Ishikawa (cell line): ENCODE results near the gene CMTR1.

ENCODE experiments used
- CEBPB ChIP-seq: IDR thresholded peaks from 2 replicates; pipeline ENCODE4 v1.6.1; 2012
- CREB1 ChIP-seq: IDR thresholded peaks from 2 replicates; pipeline ENCODE4 v1.6.1; 2012; ENCODE audit warnings: low read depth
- EGR1 ChIP-seq: IDR thresholded peaks from 2 replicates; pipeline ENCODE4 v1.6.1; 2012
- EP300 ChIP-seq: IDR thresholded peaks from 2 replicates; pipeline ENCODE4 v1.6.1; 2012; ENCODE audit warnings: borderline replicate concordance
- FOXM1 ChIP-seq: IDR thresholded peaks from 2 replicates; pipeline ENCODE4 v1.6.1; 2012; ENCODE audit warnings: low read depth, borderline replicate concordance
- MAX ChIP-seq: IDR thresholded peaks from 2 replicates; pipeline ENCODE4 v1.6.1; 2012
- NFIC ChIP-seq: IDR thresholded peaks from 2 replicates; pipeline ENCODE4 v1.6.1; 2012
- RAD21 ChIP-seq: IDR thresholded peaks from 2 replicates; pipeline ENCODE4 v1.6.1; 2012; ENCODE audit warnings: low read depth
- TAF1 ChIP-seq: IDR thresholded peaks from 2 replicates; pipeline ENCODE4 v1.6.1; 2012; ENCODE audit warnings: low read depth, mild to moderate bottlenecking
- TCF12 ChIP-seq: IDR thresholded peaks from 2 replicates; pipeline ENCODE4 v1.6.1; 2012; ENCODE audit warnings: low read depth
- TEAD4 ChIP-seq: IDR thresholded peaks from 2 replicates; pipeline ENCODE4 v1.6.1; 2012
- YY1 ChIP-seq: IDR thresholded peaks from 2 replicates; pipeline ENCODE4 v1.6.1; 2012; ENCODE audit warnings: low read depth
- ZBTB7A ChIP-seq: IDR thresholded peaks from 2 replicates; pipeline ENCODE4 v1.6.1; 2012; ENCODE audit warnings: low read depth
- TF ChIP-seq, protein P1 (sequence below): IDR thresholded peaks from 2 replicates; pipeline ENCODE4 v1.6.1; 2012
- TF ChIP-seq, protein P2 (sequence below): IDR thresholded peaks from 2 replicates; pipeline ENCODE4 v1.6.1; 2012; ENCODE audit warnings: low read depth, mild to moderate bottlenecking

The CMTR1 gene

DNA sequence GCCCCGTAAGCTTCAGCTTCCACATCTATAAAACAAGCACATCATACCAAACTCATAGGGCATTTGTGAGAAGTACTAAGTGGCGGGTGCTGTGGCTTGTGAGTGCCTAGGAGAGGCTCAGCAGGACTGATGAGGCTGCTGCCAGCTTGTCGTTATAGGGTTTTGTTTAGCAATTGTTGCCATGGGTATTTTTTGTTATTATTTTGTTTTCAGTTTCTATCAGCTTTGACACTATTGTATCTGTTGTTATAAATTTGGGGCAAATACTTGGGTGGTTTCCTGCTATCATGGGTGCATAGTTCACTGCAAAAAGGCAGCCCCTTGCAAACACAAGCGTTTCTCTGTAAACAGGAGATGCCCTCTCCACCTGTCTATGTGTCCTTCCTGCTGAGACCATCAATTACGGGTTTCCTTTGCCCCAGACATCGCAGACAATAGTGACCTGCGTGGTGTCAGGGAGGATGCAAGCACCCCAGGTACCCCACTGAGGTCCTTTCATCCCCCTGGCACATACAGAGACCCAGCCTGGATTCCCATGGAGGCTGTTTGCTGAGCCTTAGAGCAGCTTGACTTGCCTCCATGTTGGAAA lies 69.8 kb downstream of the CMTR1 start:
- TF ChIP-seq, protein P1, sequence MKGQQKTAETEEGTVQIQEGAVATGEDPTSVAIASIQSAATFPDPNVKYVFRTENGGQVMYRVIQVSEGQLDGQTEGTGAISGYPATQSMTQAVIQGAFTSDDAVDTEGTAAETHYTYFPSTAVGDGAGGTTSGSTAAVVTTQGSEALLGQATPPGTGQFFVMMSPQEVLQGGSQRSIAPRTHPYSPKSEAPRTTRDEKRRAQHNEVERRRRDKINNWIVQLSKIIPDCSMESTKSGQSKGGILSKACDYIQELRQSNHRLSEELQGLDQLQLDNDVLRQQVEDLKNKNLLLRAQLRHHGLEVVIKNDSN, result no peak
- no peak for TF ChIP-seq EGR1
- TF ChIP-seq TEAD4, result no peak
- no peak for TF ChIP-seq RAD21
- TF ChIP-seq MAX, result no peak
- TF ChIP-seq FOXM1, result no peak
- TF ChIP-seq NFIC, result no peak
- no peak for TF ChIP-seq CREB1
- TF ChIP-seq TAF1, result no peak
- no peak for TF ChIP-seq CEBPB
- no peak for TF ChIP-seq TCF12
- no peak for TF ChIP-seq ZBTB7A
- TF ChIP-seq, protein P2, sequence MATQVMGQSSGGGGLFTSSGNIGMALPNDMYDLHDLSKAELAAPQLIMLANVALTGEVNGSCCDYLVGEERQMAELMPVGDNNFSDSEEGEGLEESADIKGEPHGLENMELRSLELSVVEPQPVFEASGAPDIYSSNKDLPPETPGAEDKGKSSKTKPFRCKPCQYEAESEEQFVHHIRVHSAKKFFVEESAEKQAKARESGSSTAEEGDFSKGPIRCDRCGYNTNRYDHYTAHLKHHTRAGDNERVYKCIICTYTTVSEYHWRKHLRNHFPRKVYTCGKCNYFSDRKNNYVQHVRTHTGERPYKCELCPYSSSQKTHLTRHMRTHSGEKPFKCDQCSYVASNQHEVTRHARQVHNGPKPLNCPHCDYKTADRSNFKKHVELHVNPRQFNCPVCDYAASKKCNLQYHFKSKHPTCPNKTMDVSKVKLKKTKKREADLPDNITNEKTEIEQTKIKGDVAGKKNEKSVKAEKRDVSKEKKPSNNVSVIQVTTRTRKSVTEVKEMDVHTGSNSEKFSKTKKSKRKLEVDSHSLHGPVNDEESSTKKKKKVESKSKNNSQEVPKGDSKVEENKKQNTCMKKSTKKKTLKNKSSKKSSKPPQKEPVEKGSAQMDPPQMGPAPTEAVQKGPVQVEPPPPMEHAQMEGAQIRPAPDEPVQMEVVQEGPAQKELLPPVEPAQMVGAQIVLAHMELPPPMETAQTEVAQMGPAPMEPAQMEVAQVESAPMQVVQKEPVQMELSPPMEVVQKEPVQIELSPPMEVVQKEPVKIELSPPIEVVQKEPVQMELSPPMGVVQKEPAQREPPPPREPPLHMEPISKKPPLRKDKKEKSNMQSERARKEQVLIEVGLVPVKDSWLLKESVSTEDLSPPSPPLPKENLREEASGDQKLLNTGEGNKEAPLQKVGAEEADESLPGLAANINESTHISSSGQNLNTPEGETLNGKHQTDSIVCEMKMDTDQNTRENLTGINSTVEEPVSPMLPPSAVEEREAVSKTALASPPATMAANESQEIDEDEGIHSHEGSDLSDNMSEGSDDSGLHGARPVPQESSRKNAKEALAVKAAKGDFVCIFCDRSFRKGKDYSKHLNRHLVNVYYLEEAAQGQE, result no peak
- no peak for TF ChIP-seq EP300

DNA sequence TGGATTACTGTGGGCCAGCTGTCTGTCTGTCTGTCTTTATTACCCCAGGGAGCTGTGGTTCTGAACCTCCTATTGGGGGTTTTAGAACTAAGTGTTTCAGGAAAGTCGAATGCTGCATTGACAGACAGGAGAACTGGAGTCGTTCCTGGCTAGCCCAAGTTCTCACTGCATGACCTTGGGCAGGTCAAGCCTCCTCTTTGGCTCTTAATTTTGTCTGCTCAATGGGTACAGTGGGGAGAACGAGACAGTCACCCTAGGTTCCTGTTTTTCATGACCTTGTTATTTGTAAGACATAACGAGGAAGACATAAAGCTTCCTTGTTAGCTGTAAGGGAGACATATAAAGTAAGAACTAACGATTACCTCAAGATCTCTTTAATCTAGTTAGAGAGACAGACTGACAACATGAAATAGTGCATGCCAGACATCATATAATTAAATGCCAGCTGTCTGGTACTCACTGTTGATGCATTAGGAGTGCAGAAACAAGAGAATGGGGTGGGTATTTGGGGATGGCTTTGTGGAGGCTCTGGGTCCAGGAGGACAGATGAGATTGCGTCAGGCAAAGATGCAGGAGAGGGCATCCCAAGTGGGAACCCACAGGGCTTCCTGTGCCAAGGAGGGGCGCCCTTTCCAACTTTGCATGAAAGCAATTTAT lies 70.4 kb downstream of the CMTR1 start:
- TF ChIP-seq ZBTB7A (no peak), MAX (no peak), EP300 (no peak), TEAD4 (no peak), FOXM1 (no peak), EGR1 (no peak), RAD21 (no peak), TAF1 (no peak), CREB1 (no peak), YY1 (no peak), TCF12 (no peak), CEBPB (no peak), NFIC (no peak)
- TF ChIP-seq, protein P2, result no peak
- TF ChIP-seq, protein P1, result no peak

GRCh38 chr6:37504024-37504423 lies 71.0 kb downstream of the CMTR1 start:
- no peak for TF ChIP-seq EGR1
- no peak for TF ChIP-seq TCF12
- TF ChIP-seq NFIC, result no peak
- no peak for TF ChIP-seq TEAD4
- TF ChIP-seq EP300, result no peak
- TF ChIP-seq RAD21, result no peak
- TF ChIP-seq CREB1, result no peak
- TF ChIP-seq MAX, result no peak
- TF ChIP-seq FOXM1, result no peak
- no peak for TF ChIP-seq CEBPB
- TF ChIP-seq ZBTB7A, result no peak

GRCh38 chr6:37506479-37506878 lies 73.5 kb downstream of the CMTR1 start:
- TF ChIP-seq, protein P1, result no peak
- TF ChIP-seq YY1 (no peak), TAF1 (no peak), CREB1 (no peak), NFIC (no peak), RAD21 (no peak), FOXM1 (no peak), TEAD4 (no peak), CEBPB (no peak), ZBTB7A (no peak), MAX (no peak)
- TF ChIP-seq, protein P2, result no peak
